IMR-90 (cell line): ENCODE data around the gene SLC39A11. TPM values are rescaled to one million over a fixed set of nuclear protein-coding genes. Genes with fewer than 3 reads are reported as not detected.

ENCODE experiments used
- ATAC-seq: fragments of 200-7000 bp; cut with Tn5 transposase; 2 replicates; pipeline ENCODE4 v1.9.1; 2020; ENCODE audit warnings: low read depth, mild to moderate bottlenecking, moderate library complexity
- BruUV-seq: library from RNA; stranded (reverse); fragments of 400-500 nt; replicated peaks from 2 replicates; lab custom pipeline; 2021; lab: Mats Ljungman, UMichigan
- CTCF ChIA-PET: fragments of 300-600 bp; formaldehyde crosslinking; extraction: SDS; loops from one replicate; lab custom pipeline; 2021; ENCODE audit warnings: antibody characterized with exemption; lab: Yijun Ruan, JAX
- POLR2A ChIA-PET: fragments of 300-600 bp; sonication (Branson Sonifier 250); formaldehyde crosslinking; loops from one replicate; lab custom pipeline; 2022; ENCODE audit warnings: antibody characterized with exemption; ENCODE audit not compliant: unreplicated experiment; lab: Charles Lee
- DNase-seq: peaks from one replicate; pipeline ENCODE4 v3.0.0; 2013
- H2AFZ ChIP-seq: replicated peaks from 2 replicates; pipeline ENCODE3; 2013; ENCODE audit warnings: low read length, mild to moderate bottlenecking; ENCODE audit not compliant: poor library complexity
- H2AK5ac ChIP-seq: 2 replicates; pipeline ENCODE4 v1.6.1; 2013; ENCODE audit warnings: low read depth, low read length, inconsistent platforms
- H2AK9ac ChIP-seq: replicated peaks from 2 replicates; pipeline ENCODE3; 2013; ENCODE audit warnings: mild to moderate bottlenecking, low read depth, low read length, moderate library complexity; ENCODE audit not compliant: poor library complexity
- H2BK120ac ChIP-seq: 2 replicates; pipeline ENCODE4 v1.6.1; 2013; ENCODE audit warnings: low read depth, low read length, inconsistent platforms
- H2BK15ac ChIP-seq: 3 replicates; pipeline ENCODE4 v1.6.1; 2013; ENCODE audit warnings: low read depth, low read length, inconsistent platforms
- H2BK20ac ChIP-seq: 2 replicates; pipeline ENCODE4 v1.6.1; 2013; ENCODE audit warnings: low read depth, mild to moderate bottlenecking, inconsistent platforms, low read length, moderate library complexity
- H2BK5ac ChIP-seq: 2 replicates; pipeline ENCODE4 v1.6.1; 2013; ENCODE audit warnings: mild to moderate bottlenecking, low read depth, low read length, inconsistent platforms; ENCODE audit not compliant: poor library complexity, severe bottlenecking
- H3K14ac ChIP-seq: replicated peaks from 2 replicates; pipeline ENCODE4 v1.6.1; 2013; ENCODE audit warnings: low read depth, low read length, inconsistent platforms
- H3K18ac ChIP-seq: 2 replicates; pipeline ENCODE4 v1.6.1; 2013; ENCODE audit warnings: low read depth, low read length, control low read depth
- H3K23ac ChIP-seq: 2 replicates; pipeline ENCODE4 v1.6.1; 2013; ENCODE audit warnings: low read depth, low read length, inconsistent platforms
- H3K27ac ChIP-seq: 2 replicates; pipeline ENCODE4 v1.5.1; 2013; ENCODE audit warnings: mild to moderate bottlenecking, control low read depth, low read length; ENCODE audit not compliant: insufficient read depth
- H3K27me3 ChIP-seq: 2 replicates; pipeline ENCODE4 v1.6.1; 2013; ENCODE audit warnings: low read length; ENCODE audit not compliant: control insufficient read depth, insufficient read depth
- H3K36me3 ChIP-seq: 2 replicates; pipeline ENCODE4 v1.6.1; 2013; ENCODE audit warnings: low read length, mixed read lengths; ENCODE audit not compliant: control insufficient read depth, insufficient read depth
- H3K4ac ChIP-seq: 2 replicates; pipeline ENCODE4 v1.6.1; 2013; ENCODE audit warnings: low read depth, low read length, inconsistent platforms
- H3K4me1 ChIP-seq: 2 replicates; pipeline ENCODE4 v1.6.1; 2013; ENCODE audit warnings: low read length, mixed read lengths; ENCODE audit not compliant: control insufficient read depth, insufficient read depth
- H3K4me2 ChIP-seq: 2 replicates; pipeline ENCODE4 v1.6.1; 2013; ENCODE audit warnings: low read depth, mild to moderate bottlenecking, control low read depth, low read length, moderate library complexity
- H3K4me3 ChIP-seq: 2 replicates; pipeline ENCODE4 v1.5.1; 2013; ENCODE audit warnings: low read depth, mild to moderate bottlenecking, control low read depth, low read length, moderate library complexity; ENCODE audit not compliant: insufficient read depth
- H3K56ac ChIP-seq: 2 replicates; pipeline ENCODE4 v1.6.1; 2013; ENCODE audit warnings: low read length, inconsistent platforms; ENCODE audit not compliant: insufficient read depth; ENCODE audit errors: extremely low read depth
- H3K79me1 ChIP-seq, 2 experiments: 2 replicates each; pipeline ENCODE4 v1.6.1; 2013; ENCODE audit warnings: low read length in 2 of 2, inconsistent platforms in 1 of 2, low read depth in 1 of 2
- H3K9ac ChIP-seq: 2 replicates; pipeline ENCODE4 v1.6.1; 2013; ENCODE audit warnings: low read depth, low read length, control low read depth
- H3K9me1 ChIP-seq: 2 replicates; pipeline ENCODE4 v1.6.1; 2013; ENCODE audit warnings: low read length, inconsistent platforms; ENCODE audit not compliant: insufficient read depth
- H3K9me3 ChIP-seq: 2 replicates; pipeline ENCODE4 v1.6.1; 2013; ENCODE audit warnings: low read length; ENCODE audit not compliant: control insufficient read depth, insufficient read depth
- H4K20me1 ChIP-seq: 2 replicates; pipeline ENCODE4 v1.6.1; 2013; ENCODE audit warnings: low read length, inconsistent platforms; ENCODE audit not compliant: insufficient read depth
- H4K5ac ChIP-seq: 2 replicates; pipeline ENCODE4 v1.6.1; 2013; ENCODE audit warnings: mild to moderate bottlenecking, low read depth, low read length, control low read depth
- H4K8ac ChIP-seq, 2 experiments: 2 replicates each; pipeline ENCODE4 v1.6.1; 2013; ENCODE audit warnings: low read depth in 2 of 2, low read length in 2 of 2, control low read depth in 1 of 2, inconsistent platforms in 1 of 2
- H4K91ac ChIP-seq: 2 replicates; pipeline ENCODE4 v1.6.1; 2013; ENCODE audit warnings: low read depth, low read length, inconsistent platforms; ENCODE audit not compliant: insufficient read depth
- CEBPB ChIP-seq: IDR thresholded peaks from 2 replicates; pipeline ENCODE4 v1.6.1; 2012; ENCODE audit warnings: low read depth, low read length, improper control_type of control experiment
- CHD1 ChIP-seq: IDR thresholded peaks from 2 replicates; pipeline ENCODE4 v1.6.1; 2012; ENCODE audit warnings: low read depth, low read length, improper control_type of control experiment
- CTCF ChIP-seq: conservative IDR thresholded peaks from 2 replicates; pipeline ENCODE4 v1.5.1; 2012; ENCODE audit warnings: mild to moderate bottlenecking, low read depth, low read length, improper control_type of control experiment
- ELK1 ChIP-seq: fragments of 150-350 bp; IDR thresholded peaks from 2 replicates; pipeline ENCODE4 v1.6.1; 2016; ENCODE audit warnings: low read depth, mild to moderate bottlenecking, low read length, moderate library complexity, borderline replicate concordance
- FOS ChIP-seq: fragments of 150-350 bp; IDR thresholded peaks from 2 replicates; pipeline ENCODE4 v1.6.1; 2016; ENCODE audit warnings: low read depth, low read length
- MAFK ChIP-seq: IDR thresholded peaks from 2 replicates; pipeline ENCODE4 v1.6.1; 2012; ENCODE audit warnings: low read depth, low read length, improper control_type of control experiment
- MAZ ChIP-seq: IDR thresholded peaks from 2 replicates; pipeline ENCODE4 v1.6.1; 2012; ENCODE audit warnings: low read depth, mild to moderate bottlenecking, low read length, improper control_type of control experiment, moderate library complexity, borderline replicate concordance
- MXI1 ChIP-seq: IDR thresholded peaks from 2 replicates; pipeline ENCODE4 v1.6.1; 2012; ENCODE audit warnings: low read depth, mild to moderate bottlenecking, low read length, moderate library complexity, borderline replicate concordance
- NFE2L2 ChIP-seq: fragments of 150-350 bp; IDR thresholded peaks from 2 replicates; pipeline ENCODE4 v1.6.1; 2016; ENCODE audit warnings: low read depth, mild to moderate bottlenecking, low read length
- POLR2A ChIP-seq: IDR thresholded peaks from 2 replicates; pipeline ENCODE4 v1.6.1; 2012; ENCODE audit warnings: mild to moderate bottlenecking, low read depth, low read length
- RAD21 ChIP-seq: IDR thresholded peaks from 2 replicates; pipeline ENCODE4 v1.6.1; 2012; ENCODE audit warnings: low read length, improper control_type of control experiment
- RCOR1 ChIP-seq: IDR thresholded peaks from 2 replicates; pipeline ENCODE4 v1.6.1; 2012; ENCODE audit warnings: mild to moderate bottlenecking, low read length, improper control_type of control experiment; ENCODE audit not compliant: insufficient replicate concordance
- RFX5 ChIP-seq: IDR thresholded peaks from 2 replicates; pipeline ENCODE4 v1.8.0; 2012; ENCODE audit warnings: low read depth, mild to moderate bottlenecking, low read length, moderate library complexity
- SMC3 ChIP-seq: fragments of 150-350 bp; IDR thresholded peaks from 2 replicates; pipeline ENCODE4 v1.6.1; 2016; ENCODE audit warnings: low read depth, mild to moderate bottlenecking, antibody characterized with exemption, low read length, moderate library complexity
- USF2 ChIP-seq: fragments of 150-350 bp; IDR thresholded peaks from 2 replicates; pipeline ENCODE4 v1.6.1; 2017; ENCODE audit warnings: mild to moderate bottlenecking, antibody characterized with exemption, low read length, low read depth
- WGBS, 2 experiments: methylation state at CpG; one replicate each; pipeline versions ENCODE4 v1.1.5 to v1.1.7; 2013; ENCODE audit warnings: missing lambda C conversion rate in 2 of 2; ENCODE audit not compliant: insufficient read length in 1 of 2; ENCODE audit errors: extremely low coverage in 2 of 2; 5-methylcytosine and 5-hydroxymethylcytosine counted together
- dilution Hi-C: fragments of 300-500 bp; cut with HindIII; formaldehyde crosslinking; loops from one replicate; pipeline ENCODE4 v1.14.3; 2018; ENCODE audit warnings: low sequenced_read_pairs; ENCODE audit not compliant: unreplicated experiment
- in situ Hi-C: fragments of 300-500 bp; cut with MboI; formaldehyde crosslinking; loops from 3 replicates; pipeline ENCODE4 v1.14.3; 2019; ENCODE audit warnings: low sequenced_read_pairs, inconsistent platforms, mixed read lengths
- intact Hi-C: fragments of 100-400 bp; cut with micrococcal nuclease; formaldehyde crosslinking; loops from 2 replicates; pipeline ENCODE4 v1.10.0; 2022
- polyA plus RNA-seq, 3 experiments: library from polyadenylated mRNA; depleted of rRNA; stranded (reverse); fragments of >200 nt; gene quantifications; 2 replicates each; pipeline ENCODE4 v1.2.3, GENCODE V29; 2012; ENCODE audit warnings: low replicate concordance in 1 of 3
- total RNA-seq: library from RNA; depleted of rRNA; stranded (reverse); fragments of >200 nt; gene quantifications from 2 replicates; pipeline ENCODE4 v1.2.3, GENCODE V29; 2012

Gene SLC39A11
- total and polyA plus RNA-seq, 2 of the 4 experiments (the other 2 are of a cell fraction) = 8.8 to 14.3 TPM

- no peak overlapping the region for H3K56ac ChIP-seq
Observed at GRCh38 chr17:73118139-73118538, 25.7 kb upstream of the SLC39A11 start.

More at GRCh38 chr17:73118139-73118538, 25.7 kb upstream of the SLC39A11 start:
- H4K5ac ChIP-seq = no peak overlapping the region
- no TSS peak for BruUV-seq
- dilution Hi-C loops (no loop called here), in situ Hi-C loops (no loop called here), intact Hi-C loops (no loop called here)
- H4K8ac ChIP-seq = no peak overlapping the region
- H2BK20ac ChIP-seq = no peak overlapping the region
- H2AK5ac ChIP-seq = no peak overlapping the region
- peaks cover 4% of the 10 kb centered on the region for H3K27me3 ChIP-seq
- no peak overlapping the region for H2AFZ ChIP-seq
- H2BK5ac ChIP-seq = no peak overlapping the region
- H3K27ac ChIP-seq = no peak overlapping the region
- no peaks in the 10 kb centered on the region for H3K79me1 ChIP-seq
- H3K4me1 ChIP-seq = no peaks in the 10 kb centered on the region
- H4K91ac ChIP-seq = no peak overlapping the region
- ChIA-PET CTCF (no interaction called here), POLR2A (no interaction called here)
- H2AK9ac ChIP-seq = no peak overlapping the region
- no peaks in the 10 kb centered on the region for H3K9me1 ChIP-seq
- no peaks in the 10 kb centered on the region for H3K36me3 ChIP-seq
- no peak overlapping the region for H3K14ac ChIP-seq
- no CpG with 5 or more reads among the region's 4 CpGs for WGBS, 2 experiments
- ATAC-seq = no peak
- no peaks in the 10 kb centered on the region for H4K20me1 ChIP-seq
- no peak overlapping the region for H3K9ac ChIP-seq
- H3K4me3 ChIP-seq = no peak overlapping the region
- H3K4ac ChIP-seq = no peak overlapping the region
- H3K9me3 ChIP-seq = no peaks in the 10 kb centered on the region
- H3K18ac ChIP-seq = no peak overlapping the region
- TF ChIP-seq ELK1 (no peak), RFX5 (no peak), NFE2L2 (no peak), CHD1 (no peak), MAZ (no peak), MXI1 (no peak), USF2 (no peak), POLR2A (no peak), RCOR1 (no peak), CTCF (no peak), FOS (no peak), MAFK (no peak), SMC3 (no peak), CEBPB (no peak), RAD21 (no peak)
- H3K23ac ChIP-seq = no peak overlapping the region
- no peak overlapping the region for H3K4me2 ChIP-seq
- H2BK15ac ChIP-seq = no peak overlapping the region
- no peak for DNase-seq
- no peak overlapping the region for H2BK120ac ChIP-seq
